SJSA1 (cell line): Measurements from ENCODE around the gene SLC25A29. TPM values are rescaled to one million over a fixed set of nuclear protein-coding genes. Genes with fewer than 3 reads are reported as not detected.

Source experiments
- DNase-seq, 2 experiments: peaks; one replicate each; pipeline ENCODE4 v3.0.0-alpha.2; 2015 to 2020; ENCODE audit warnings: low spot score in 2 of 2, low read depth in 1 of 2
- H3K27ac ChIP-seq: fragments of 250-450 bp; sonication (Bioruptor Pico); 2 replicates; pipeline ENCODE4 v1.5.1; 2020; ENCODE audit warnings: mild to moderate bottlenecking, moderate library complexity
- H3K27me3 ChIP-seq: fragments of 250-450 bp; sonication (Bioruptor Pico); replicated peaks from 2 replicates; pipeline ENCODE4 v1.5.1; 2020; ENCODE audit warnings: mild to moderate bottlenecking, moderate library complexity
- H3K36me3 ChIP-seq: fragments of 250-450 bp; sonication (Bioruptor Pico); 2 replicates; pipeline ENCODE4 v1.5.1; 2020; ENCODE audit warnings: mild to moderate bottlenecking
- H3K4me1 ChIP-seq: fragments of 250-450 bp; sonication (Bioruptor Pico); replicated peaks from 2 replicates; pipeline ENCODE4 v1.6.1; 2021; ENCODE audit warnings: mild to moderate bottlenecking
- H3K4me3 ChIP-seq: fragments of 250-450 bp; sonication (Bioruptor Pico); 2 replicates; pipeline ENCODE4 v1.5.1; 2020; ENCODE audit warnings: mild to moderate bottlenecking
- H3K9me3 ChIP-seq: fragments of 250-450 bp; sonication (Bioruptor Pico); replicated peaks from 2 replicates; pipeline ENCODE4 v1.5.1; 2020; ENCODE audit warnings: mild to moderate bottlenecking
- total RNA-seq: library from RNA; depleted of rRNA; stranded (reverse); fragments of >200 nt; shearing (Covaris generic); gene quantifications from 2 replicates; pipeline ENCODE4 v1.2.3, GENCODE V29; 2014

SLC25A29 gene
- total RNA-seq, 1 experiment from 2014 or later, result 22.3 TPM

GRCh38 chr14:100339766-100340422, 33.6 kb upstream of the SLC25A29 start:
- Histone ChIP-seq H3K27ac (no peak overlapping the region), H3K4me3 (no peak overlapping the region), H3K4me1 (peaks cover 19% of the 10 kb centered on the region), H3K36me3 (peaks cover 74% of the 10 kb centered on the region), H3K27me3 (no peaks in the 10 kb centered on the region), H3K9me3 (no peaks in the 10 kb centered on the region)
- DNase-seq, result no peak

- no peak overlapping the region for H3K27ac ChIP-seq
- H3K27me3 ChIP-seq, result no peaks in the 10 kb centered on the region
- DNase-seq, result no peak
- H3K9me3 ChIP-seq, result no peaks in the 10 kb centered on the region
- H3K36me3 ChIP-seq, result peaks cover 87% of the 10 kb centered on the region
- H3K4me3 ChIP-seq, result no peak overlapping the region
- peaks cover 15% of the 10 kb centered on the region for H3K4me1 ChIP-seq
Observed at GRCh38 chr14:100336618-100337530, 30.6 kb upstream of the SLC25A29 start.

GRCh38 chr14:100334904-100335303, 28.7 kb upstream of the SLC25A29 start:
- Histone ChIP-seq H3K27me3 (no peaks in the 10 kb centered on the region), H3K9me3 (no peaks in the 10 kb centered on the region), H3K4me1 (no peaks in the 10 kb centered on the region), H3K4me3 (no peak overlapping the region), H3K36me3 (peaks cover 69% of the 10 kb centered on the region), H3K27ac (no peak overlapping the region)
- DNase-seq, result no peak

- Histone ChIP-seq H3K36me3 (peaks cover 61% of the 10 kb centered on the region), H3K4me3 (no peak overlapping the region), H3K9me3 (no peaks in the 10 kb centered on the region), H3K27me3 (no peaks in the 10 kb centered on the region), H3K27ac (no peak overlapping the region), H3K4me1 (no peaks in the 10 kb centered on the region)
- no peak for DNase-seq
Observed at GRCh38 chr14:100333827-100334226, 27.6 kb upstream of the SLC25A29 start.

GRCh38 chr14:100333311-100333710, 27.1 kb upstream of the SLC25A29 start:
- Histone ChIP-seq H3K9me3 (no peaks in the 10 kb centered on the region), H3K36me3 (peaks cover 59% of the 10 kb centered on the region), H3K4me3 (no peak overlapping the region), H3K27me3 (no peaks in the 10 kb centered on the region), H3K27ac (no peak overlapping the region), H3K4me1 (no peaks in the 10 kb centered on the region)
- no peak for DNase-seq

GRCh38 chr14:100332797-100333196, 26.6 kb upstream of the SLC25A29 start:
- no peak for DNase-seq
- H3K36me3 ChIP-seq, result peaks cover 54% of the 10 kb centered on the region

GRCh38 chr14:100332071-100332639, 25.9 kb upstream of the SLC25A29 start:
- no peak for DNase-seq
- no peak overlapping the region for H3K27ac ChIP-seq
- H3K4me3 ChIP-seq, result no peak overlapping the region
- H3K36me3 ChIP-seq, result peaks cover 48% of the 10 kb centered on the region
- no peaks in the 10 kb centered on the region for H3K9me3 ChIP-seq
- no peaks in the 10 kb centered on the region for H3K27me3 ChIP-seq
- no peaks in the 10 kb centered on the region for H3K4me1 ChIP-seq

More at GRCh38 chr14:100332797-100333196, 26.6 kb upstream of the SLC25A29 start:
- no peaks in the 10 kb centered on the region for H3K9me3 ChIP-seq
- H3K4me3 ChIP-seq, result no peak overlapping the region
- H3K27ac ChIP-seq, result no peak overlapping the region
- H3K27me3 ChIP-seq, result no peaks in the 10 kb centered on the region
- no peaks in the 10 kb centered on the region for H3K4me1 ChIP-seq

GRCh38 chr14:100330388-100330931, 24.2 kb upstream of the SLC25A29 start:
- peaks cover 31% of the 10 kb centered on the region for H3K36me3 ChIP-seq
- no peak overlapping the region for H3K4me3 ChIP-seq
- no peaks in the 10 kb centered on the region for H3K4me1 ChIP-seq
- no peak overlapping the region for H3K27ac ChIP-seq
- no peaks in the 10 kb centered on the region for H3K9me3 ChIP-seq
- DNase-seq, result no peak
- H3K27me3 ChIP-seq, result no peaks in the 10 kb centered on the region

GRCh38 chr14:100330007-100330344, 23.7 kb upstream of the SLC25A29 start:
- H3K4me3 ChIP-seq, result no peak overlapping the region
- H3K9me3 ChIP-seq, result no peaks in the 10 kb centered on the region
- no peak for DNase-seq
- H3K36me3 ChIP-seq, result peaks cover 26% of the 10 kb centered on the region
- no peak overlapping the region for H3K27ac ChIP-seq
- no peaks in the 10 kb centered on the region for H3K4me1 ChIP-seq
- H3K27me3 ChIP-seq, result no peaks in the 10 kb centered on the region

GRCh38 chr14:100329233-100330006, 23.2 kb upstream of the SLC25A29 start:
- no peak overlapping the region for H3K4me3 ChIP-seq

GRCh38 chr14:100328495-100329163, 22.4 kb upstream of the SLC25A29 start:
- H3K36me3 ChIP-seq, result peaks cover 12% of the 10 kb centered on the region
- DNase-seq, result no peak
- no peak overlapping the region for H3K4me3 ChIP-seq
- H3K27me3 ChIP-seq, result no peaks in the 10 kb centered on the region
- no peaks in the 10 kb centered on the region for H3K4me1 ChIP-seq
- H3K27ac ChIP-seq, result no peak overlapping the region
- no peaks in the 10 kb centered on the region for H3K9me3 ChIP-seq

More at GRCh38 chr14:100329233-100330006, 23.2 kb upstream of the SLC25A29 start:
- H3K27ac ChIP-seq, result no peak overlapping the region
- H3K9me3 ChIP-seq, result no peaks in the 10 kb centered on the region
- H3K27me3 ChIP-seq, result no peaks in the 10 kb centered on the region
- H3K36me3 ChIP-seq, result peaks cover 20% of the 10 kb centered on the region
- H3K4me1 ChIP-seq, result no peaks in the 10 kb centered on the region
- DNase-seq, result no peak

- Histone ChIP-seq H3K4me1 (no peaks in the 10 kb centered on the region), H3K27me3 (no peaks in the 10 kb centered on the region), H3K36me3 (peaks cover 2% of the 10 kb centered on the region; the same call in 1 of the 2 replicates), H3K27ac (no peak overlapping the region), H3K4me3 (no peak overlapping the region), H3K9me3 (no peaks in the 10 kb centered on the region)
- no peak for DNase-seq
Observed at GRCh38 chr14:100327128-100327527, 20.9 kb upstream of the SLC25A29 start.

GRCh38 chr14:100325958-100326357, 19.7 kb upstream of the SLC25A29 start:
- no peaks in the 10 kb centered on the region for H3K4me1 ChIP-seq

More at GRCh38 chr14:100325958-100326357, 19.7 kb upstream of the SLC25A29 start:
- Histone ChIP-seq H3K9me3 (no peaks in the 10 kb centered on the region), H3K27me3 (no peaks in the 10 kb centered on the region), H3K4me3 (no peak overlapping the region), H3K36me3 (no peaks in the 10 kb centered on the region), H3K27ac (no peak overlapping the region)
- no peak for DNase-seq
